HepG2 (cell line): ENCODE results near the gene GLTPD2. TPM values are rescaled to one million over a fixed set of nuclear protein-coding genes. Genes with fewer than 3 reads are reported as not detected.

Experiments
- ATAC-seq: fragments of 200-7000 bp; cut with Tn5 transposase; 3 replicates; pipeline ENCODE4 v1.9.1; 2020; ENCODE audit warnings: mild to moderate bottlenecking, moderate library complexity
- BruUV-seq: library from RNA; stranded (reverse); fragments of 400-500 nt; replicated peaks from 2 replicates; lab custom pipeline; 2021; lab: Mats Ljungman, UMichigan
- CTCF ChIA-PET: fragments of 300-600 bp; formaldehyde crosslinking; extraction: SDS; loops from one replicate; lab custom pipeline; 2021; ENCODE audit warnings: low total read pairs, inconsistent platforms, low intra/inter-chr PET ratio; lab: Yijun Ruan, JAX
- POLR2A ChIA-PET: fragments of 350-600 bp; sonication (Branson Sonifier 250); formaldehyde crosslinking; loops from one replicate; lab custom pipeline; 2020; ENCODE audit warnings: antibody characterized with exemption, inconsistent platforms; lab: Yijun Ruan, JAX
- DNase-seq: peaks from one replicate; pipeline ENCODE4 v3.0.0-alpha.2; 2015; ENCODE audit warnings: low spot score
- FAIRE-seq: peaks from 3 replicates; lab custom pipeline; 2011; peaks lifted over from hg19 to GRCh38; lab: Jason Lieb, UNC
- H2AFZ ChIP-seq: one replicate; pipeline ENCODE4 v1.6.1; 2011; ENCODE audit warnings: low read length, inconsistent platforms
- H3K27ac ChIP-seq: fragments of 300-600 bp; 3 replicates; pipeline ENCODE4 v1.8.0; 2011; ENCODE audit warnings: mixed run types, mild to moderate bottlenecking, mixed read lengths, low read length, inconsistent platforms; ENCODE audit not compliant: insufficient read depth; ENCODE audit errors: extremely low read length
- H3K27me3 ChIP-seq, 2 experiments: fragments of 200-600 bp in 1 of 2; 2 replicates in 1 of 2; 3 replicates in 1 of 2; pipeline versions ENCODE4 v1.6.0 to v1.8.0; 2011; ENCODE audit warnings: low read length in 2 of 2, mild to moderate bottlenecking in 2 of 2, moderate library complexity in 2 of 2, inconsistent platforms in 1 of 2; ENCODE audit not compliant: insufficient read depth in 2 of 2, control insufficient read depth in 1 of 2
- H3K36me3 ChIP-seq, 2 experiments: fragments of 200-600 bp in 1 of 2; replicated peaks in 1 of 2; 2 replicates in 1 of 2; 3 replicates in 1 of 2; pipeline versions ENCODE4 v1.5.1 to v1.8.0; 2011; ENCODE audit warnings: low read length in 2 of 2, inconsistent platforms in 1 of 2; ENCODE audit not compliant: insufficient read depth in 2 of 2, control insufficient read depth in 1 of 2
- H3K4me1 ChIP-seq: 2 replicates; pipeline ENCODE4 v1.5.1; 2012; ENCODE audit warnings: low read length, inconsistent platforms; ENCODE audit not compliant: insufficient read depth
- H3K4me2 ChIP-seq: 2 replicates; pipeline ENCODE4 v1.6.0; 2011; ENCODE audit warnings: low read depth, low read length, inconsistent platforms
- H3K4me3 ChIP-seq, 3 experiments: fragments of 200-600 bp in 1 of 3; sonication (generic), shearing (Covaris generic) in 1 of 3; replicated peaks in 1 of 3; 2 replicates each; pipeline ENCODE4 v1.5.1; 2011 to 2016; ENCODE audit warnings: low read length in 3 of 3, inconsistent platforms in 2 of 3, low read depth in 2 of 3, mild to moderate bottlenecking in 2 of 3, control low read depth in 1 of 3, mixed read lengths in 1 of 3; ENCODE audit not compliant: insufficient read depth in 1 of 3
- H3K79me2 ChIP-seq: one replicate; pipeline ENCODE4 v1.6.1; 2011; ENCODE audit warnings: low read length, inconsistent platforms; ENCODE audit not compliant: insufficient read depth
- H3K9ac ChIP-seq: 2 replicates; pipeline ENCODE4 v1.6.0; 2011; ENCODE audit warnings: mild to moderate bottlenecking, low read depth, low read length, inconsistent platforms; ENCODE audit not compliant: insufficient read depth
- H3K9me3 ChIP-seq: 2 replicates; pipeline ENCODE4 v1.5.1; 2012; ENCODE audit warnings: mild to moderate bottlenecking, low read length
- H4K20me1 ChIP-seq: 2 replicates; pipeline ENCODE4 v1.6.0; 2011; ENCODE audit warnings: inconsistent platforms, mild to moderate bottlenecking, low read length, moderate library complexity; ENCODE audit not compliant: insufficient read depth
- ARID5B ChIP-seq: IDR thresholded peaks from 2 replicates; pipeline ENCODE4 v1.4.0; 2020; ENCODE audit warnings: mild to moderate bottlenecking, missing genetic modification reagents
- ELF1 ChIP-seq: sonication (generic); formaldehyde crosslinking; IDR thresholded peaks from 2 replicates; pipeline ENCODE4 v1.4.0; 2020; ENCODE audit warnings: missing genetic modification reagents
- RFXAP ChIP-seq: sonication (generic); formaldehyde crosslinking; IDR thresholded peaks from 2 replicates; pipeline ENCODE4 v1.4.0; 2020; ENCODE audit warnings: missing genetic modification reagents, borderline replicate concordance
- TCF7 ChIP-seq: sonication (generic); IDR thresholded peaks from 2 replicates; pipeline ENCODE4 v1.6.1; 2016; ENCODE audit warnings: antibody characterized with exemption, low read depth
- TP53 ChIP-seq: sonication (generic); formaldehyde crosslinking; conservative IDR thresholded peaks from 2 replicates; pipeline ENCODE4 v1.4.0; 2020; ENCODE audit warnings: missing genetic modification reagents
- ZBTB3 ChIP-seq: sonication (generic); formaldehyde crosslinking; IDR thresholded peaks from 2 replicates; pipeline ENCODE4 v1.4.0; 2020; ENCODE audit warnings: low read depth, mild to moderate bottlenecking, moderate library complexity, missing genetic modification reagents, borderline replicate concordance
- ZBTB38 ChIP-seq: sonication (generic); formaldehyde crosslinking; IDR thresholded peaks from 2 replicates; pipeline ENCODE4 v1.5.1; 2020; ENCODE audit warnings: mild to moderate bottlenecking, missing genetic modification reagents
- ZNF281 ChIP-seq: sonication (generic); formaldehyde crosslinking; IDR thresholded peaks from 2 replicates; pipeline ENCODE4 v1.4.0; 2020; ENCODE audit warnings: missing genetic modification reagents, borderline replicate concordance
- ZNF7 ChIP-seq: IDR thresholded peaks from 2 replicates; pipeline ENCODE4 v1.6.1; 2016; ENCODE audit warnings: missing biosample characterization, missing genetic modification reagents
- ZNF879 ChIP-seq: sonication (generic); formaldehyde crosslinking; IDR thresholded peaks from 2 replicates; pipeline ENCODE4 v1.8.1; 2023; ENCODE audit warnings: missing genetic modification reagents
- WGBS: methylation state at CpG from one replicate; pipeline ENCODE4 v1.1.6; 2017; ENCODE audit warnings: low lambda C conversion rate; 5-methylcytosine and 5-hydroxymethylcytosine counted together
- in situ Hi-C: cut with HindIII; loops from 2 replicates; pipeline ENCODE4 v1.10.0; 2017; ENCODE audit warnings: low pct_unique_long_range_greater_than_20kb; ENCODE audit not compliant: extremely low pct_ligation_motif_present
- intact Hi-C: fragments of 100-400 bp; cut with micrococcal nuclease; formaldehyde crosslinking; loops from one replicate; pipeline ENCODE4 v1.10.0; 2022; ENCODE audit not compliant: unreplicated experiment
- polyA plus RNA-seq, 8 experiments: library from polyadenylated mRNA; depleted of rRNA in 3 of 8; stranded (reverse) in 7 of 8; unstranded in 1 of 8; fragments of >200 nt; fragmentation: Illumina TruSeq in 4 of 8; extraction: Trizol in 4 of 8; gene quantifications; 2 replicates each; pipeline versions ENCODE4 v1.2.1 to v1.2.3, GENCODE V29; 2011 to 2016; ENCODE audit warnings: low read depth in 4 of 8, missing spikeins in 1 of 8, mixed read lengths in 1 of 8; ENCODE audit not compliant: insufficient read depth in 1 of 8
- total RNA-seq, 5 experiments: library from RNA; depleted of rRNA; stranded (reverse); fragments of >200 nt; fragmentation: Illumina TruSeq; extraction: Trizol; gene quantifications; 2 replicates each; pipeline ENCODE4 v1.2.3, GENCODE V29; 2016; ENCODE audit warnings: low read depth in 1 of 5
- TF ChIP-seq, protein P1 (sequence below): sonication (generic); formaldehyde crosslinking; IDR thresholded peaks from 2 replicates; pipeline ENCODE4 v1.8.0; 2022; ENCODE audit warnings: mild to moderate bottlenecking, missing genetic modification reagents, moderate library complexity

The GLTPD2 gene
- total and polyA plus RNA-seq, 2 of the 13 experiments (the other 11 are each of a cell fraction or from before 2014, with no cell fraction given), result 7.5 to 12.9 TPM

DNA sequence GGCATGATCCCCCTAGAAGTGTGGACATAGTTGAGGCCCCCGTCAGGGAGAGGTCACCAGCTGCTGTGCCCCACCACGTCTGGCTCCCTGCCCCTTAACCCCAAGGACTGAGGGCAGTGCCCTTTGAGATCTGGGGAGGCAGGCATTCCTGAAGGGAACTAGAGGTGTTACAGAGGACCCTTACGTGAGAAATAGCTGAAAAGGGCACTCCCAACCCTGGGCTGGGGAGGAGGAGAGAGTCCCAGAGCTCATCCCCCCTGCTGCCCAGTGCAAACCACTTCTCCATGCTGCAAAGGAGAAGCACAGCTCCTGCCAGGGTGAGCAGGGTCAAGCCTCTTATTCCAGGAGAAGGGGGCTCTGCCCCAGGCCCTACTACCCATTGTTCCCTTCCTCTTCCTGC, 34.1 kb downstream of the GLTPD2 start:
- ATAC-seq (peak; percentile 19; the same call in 1 of the 3 replicates), FAIRE-seq (no peak), DNase-seq (no peak)
- H3K27me3 ChIP-seq, result no peaks in the 10 kb centered on the region
- intact Hi-C loops, result no loop called here
- H2AFZ ChIP-seq, result no peak overlapping the region
- no peaks in the 10 kb centered on the region for H3K79me2 ChIP-seq
- ChIA-PET CTCF (no interaction called here), POLR2A (no interaction called here)
- peaks cover 0 to 1% of the 10 kb centered on the region in 2 experiments; a peak in 1 of 5 replicates for H3K36me3 ChIP-seq
- 79% methylated on average over 2 of the region's 3 CpGs for WGBS
- no peak overlapping the region for H3K4me3 ChIP-seq
- TF ChIP-seq ZBTB3 (CRISPR knock-in tag) (no peak), ZBTB38 (CRISPR knock-in tag) (no peak), ELF1 (CRISPR knock-in tag) (no peak), ZNF879 (CRISPR knock-in tag) (no peak), TP53 (CRISPR knock-in tag) (no peak), TCF7 (no peak), RFXAP (CRISPR knock-in tag) (no peak), ZNF281 (CRISPR knock-in tag) (no peak), ZNF7 (CRISPR knock-in tag) (no peak), ARID5B (CRISPR knock-in tag) (no peak)
- TF ChIP-seq, protein P1, sequence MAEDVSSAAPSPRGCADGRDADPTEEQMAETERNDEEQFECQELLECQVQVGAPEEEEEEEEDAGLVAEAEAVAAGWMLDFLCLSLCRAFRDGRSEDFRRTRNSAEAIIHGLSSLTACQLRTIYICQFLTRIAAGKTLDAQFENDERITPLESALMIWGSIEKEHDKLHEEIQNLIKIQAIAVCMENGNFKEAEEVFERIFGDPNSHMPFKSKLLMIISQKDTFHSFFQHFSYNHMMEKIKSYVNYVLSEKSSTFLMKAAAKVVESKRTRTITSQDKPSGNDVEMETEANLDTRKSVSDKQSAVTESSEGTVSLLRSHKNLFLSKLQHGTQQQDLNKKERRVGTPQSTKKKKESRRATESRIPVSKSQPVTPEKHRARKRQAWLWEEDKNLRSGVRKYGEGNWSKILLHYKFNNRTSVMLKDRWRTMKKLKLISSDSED (CRISPR knock-in tag), result no peak
- H3K9me3 ChIP-seq, result no peaks in the 10 kb centered on the region
- in situ Hi-C loops, result no loop called here
- H3K9ac ChIP-seq, result no peak overlapping the region
- H3K27ac ChIP-seq, result no peak overlapping the region
- H3K4me1 ChIP-seq, result no peaks in the 10 kb centered on the region
- H3K4me2 ChIP-seq, result no peak overlapping the region
- no TSS peak for BruUV-seq
- H4K20me1 ChIP-seq, result no peaks in the 10 kb centered on the region
